Measurements from ENCODE around the gene CFLAR.

- TF ChIP-seq CTCF (IDR thresholded peaks at IDR 0.05; ENCODE audit: low read depth, low read length) = no peak
- no peak for TF ChIP-seq EZH2phosphoT487 (IDR thresholded peaks at IDR 0.05; ENCODE audit: low read depth)
Observed at GRCh38 chr2:201197781-201198180, 81.8 kb downstream of the CFLAR start.
